Parathyroid adenoma (tissue), 2 donors: ENCODE results near the gene NDFIP2.

Experiments
- H2AFZ ChIP-seq: fragments of 300-600 bp; sonication (generic); one replicate; pipeline ENCODE4 v1.7.0; 2017; ENCODE audit warnings: antibody characterized with exemption, mild to moderate bottlenecking
- H3K27ac ChIP-seq: fragments of 300-600 bp; sonication (generic); one replicate; pipeline ENCODE4 v1.7.0; 2017
- H3K27me3 ChIP-seq: fragments of 300-600 bp; sonication (generic); one replicate; pipeline ENCODE4 v1.7.0; 2017; ENCODE audit warnings: low read length; ENCODE audit not compliant: control insufficient read depth, insufficient read depth
- H3K36me3 ChIP-seq: fragments of 300-600 bp; sonication (generic); one replicate; pipeline ENCODE4 v1.7.0; 2017; ENCODE audit warnings: low read length; ENCODE audit not compliant: control insufficient read depth, insufficient read depth
- H3K4me1 ChIP-seq: fragments of 300-600 bp; sonication (generic); one replicate; pipeline ENCODE4 v1.7.0; 2017; ENCODE audit warnings: control low read depth
- H3K4me2 ChIP-seq: fragments of 300-600 bp; sonication (generic); one replicate; pipeline ENCODE4 v1.7.0; 2017; ENCODE audit warnings: low read length
- H3K4me3 ChIP-seq: fragments of 300-600 bp; sonication (generic); one replicate; pipeline ENCODE4 v1.7.0; 2017; ENCODE audit warnings: low read depth, low read length
- H3K79me2 ChIP-seq: fragments of 300-600 bp; sonication (generic); one replicate; pipeline ENCODE4 v1.7.0; 2017; ENCODE audit warnings: control low read depth
- H3K9ac ChIP-seq: fragments of 300-600 bp; sonication (generic); one replicate; pipeline ENCODE4 v1.7.0; 2017; ENCODE audit warnings: mild to moderate bottlenecking
- H3K9me3 ChIP-seq: fragments of 300-600 bp; sonication (generic); one replicate; pipeline ENCODE4 v1.7.0; 2017; ENCODE audit warnings: low read length; ENCODE audit not compliant: control insufficient read depth
- TF ChIP-seq, protein P1 (sequence below): fragments of 300-600 bp; sonication (generic); IDR thresholded peaks from one replicate; pipeline ENCODE4 v1.7.0; 2017; ENCODE audit warnings: antibody characterized with exemption, mild to moderate bottlenecking
- donor health status: primary hyperparathyroidism.

The NDFIP2 gene

GRCh38 chr13:79451500-79451962 is 29.4 kb upstream of the NDFIP2 start:
- TF ChIP-seq, protein P1, sequence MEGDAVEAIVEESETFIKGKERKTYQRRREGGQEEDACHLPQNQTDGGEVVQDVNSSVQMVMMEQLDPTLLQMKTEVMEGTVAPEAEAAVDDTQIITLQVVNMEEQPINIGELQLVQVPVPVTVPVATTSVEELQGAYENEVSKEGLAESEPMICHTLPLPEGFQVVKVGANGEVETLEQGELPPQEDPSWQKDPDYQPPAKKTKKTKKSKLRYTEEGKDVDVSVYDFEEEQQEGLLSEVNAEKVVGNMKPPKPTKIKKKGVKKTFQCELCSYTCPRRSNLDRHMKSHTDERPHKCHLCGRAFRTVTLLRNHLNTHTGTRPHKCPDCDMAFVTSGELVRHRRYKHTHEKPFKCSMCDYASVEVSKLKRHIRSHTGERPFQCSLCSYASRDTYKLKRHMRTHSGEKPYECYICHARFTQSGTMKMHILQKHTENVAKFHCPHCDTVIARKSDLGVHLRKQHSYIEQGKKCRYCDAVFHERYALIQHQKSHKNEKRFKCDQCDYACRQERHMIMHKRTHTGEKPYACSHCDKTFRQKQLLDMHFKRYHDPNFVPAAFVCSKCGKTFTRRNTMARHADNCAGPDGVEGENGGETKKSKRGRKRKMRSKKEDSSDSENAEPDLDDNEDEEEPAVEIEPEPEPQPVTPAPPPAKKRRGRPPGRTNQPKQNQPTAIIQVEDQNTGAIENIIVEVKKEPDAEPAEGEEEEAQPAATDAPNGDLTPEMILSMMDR: no peak
- no peak overlapping the region for H3K9ac ChIP-seq
- H3K27me3 ChIP-seq: no peaks in the 10 kb centered on the region
- no peak overlapping the region for H3K4me3 ChIP-seq
- H3K27ac ChIP-seq: no peak overlapping the region
- H2AFZ ChIP-seq: no peak overlapping the region
- H3K4me1 ChIP-seq: no peaks in the 10 kb centered on the region
- H3K4me2 ChIP-seq: no peak overlapping the region
- H3K79me2 ChIP-seq: no peaks in the 10 kb centered on the region
- no peaks in the 10 kb centered on the region for H3K36me3 ChIP-seq
- H3K9me3 ChIP-seq: no peaks in the 10 kb centered on the region

- TF ChIP-seq, protein P1: no peak
- Histone ChIP-seq H3K9ac (no peak overlapping the region), H3K9me3 (no peaks in the 10 kb centered on the region), H3K36me3 (no peaks in the 10 kb centered on the region), H3K27ac (no peak overlapping the region), H3K4me1 (no peaks in the 10 kb centered on the region), H3K27me3 (no peaks in the 10 kb centered on the region), H3K4me3 (no peak overlapping the region), H3K79me2 (no peaks in the 10 kb centered on the region), H3K4me2 (no peak overlapping the region), H2AFZ (no peak overlapping the region)
Measured at GRCh38 chr13:79452239-79452913, 28.6 kb upstream of the NDFIP2 start.

DNA sequence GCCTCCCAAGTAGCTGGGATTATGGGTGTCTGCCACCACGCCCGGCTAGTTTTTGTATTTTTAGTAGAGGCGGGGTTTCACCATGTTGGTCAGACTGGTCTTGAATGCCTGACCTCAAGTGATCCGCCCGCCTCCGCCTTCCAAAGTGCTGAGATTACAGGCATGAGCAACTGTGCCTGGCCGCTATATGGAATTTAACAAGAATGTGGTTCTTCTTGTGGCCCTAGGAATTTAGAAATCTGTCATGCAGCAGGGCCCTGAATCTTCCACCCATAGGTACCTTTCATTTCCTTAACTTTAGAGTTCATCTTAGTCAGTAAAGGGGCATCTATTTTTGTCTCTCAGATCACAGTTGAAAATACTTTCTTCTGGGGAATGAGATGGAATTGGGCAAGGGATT is 25.6 kb upstream of the NDFIP2 start:
- Histone ChIP-seq H3K4me1 (no peaks in the 10 kb centered on the region), H3K4me3 (no peak overlapping the region), H3K4me2 (no peak overlapping the region), H3K79me2 (no peaks in the 10 kb centered on the region), H3K27me3 (no peaks in the 10 kb centered on the region), H3K9ac (no peak overlapping the region), H2AFZ (no peak overlapping the region), H3K36me3 (no peaks in the 10 kb centered on the region), H3K27ac (no peak overlapping the region), H3K9me3 (no peaks in the 10 kb centered on the region)
- TF ChIP-seq, protein P1: no peak

DNA sequence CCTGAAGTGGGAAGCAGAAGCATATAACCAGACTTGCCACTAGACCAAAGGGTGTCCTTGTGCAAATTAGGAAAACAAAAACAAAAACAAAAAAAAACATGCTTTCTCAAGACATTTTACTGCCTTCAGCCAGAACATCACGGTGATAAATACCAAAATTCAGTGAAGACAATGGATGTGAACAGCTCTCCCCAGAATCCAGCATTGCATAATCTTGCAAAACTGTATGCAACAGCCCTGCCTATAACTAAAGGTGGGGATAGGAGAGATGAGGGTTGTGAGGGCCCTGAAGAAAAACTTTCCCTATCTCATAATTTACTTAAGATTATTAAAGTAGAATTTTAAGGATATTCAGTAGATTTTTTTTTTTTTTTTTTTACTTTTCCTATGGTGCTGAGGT is 24.9 kb upstream of the NDFIP2 start:
- Histone ChIP-seq H3K27ac (no peak overlapping the region), H3K27me3 (no peaks in the 10 kb centered on the region), H3K79me2 (no peaks in the 10 kb centered on the region), H3K36me3 (no peaks in the 10 kb centered on the region), H2AFZ (no peak overlapping the region), H3K9me3 (no peaks in the 10 kb centered on the region), H3K4me1 (no peaks in the 10 kb centered on the region), H3K9ac (no peak overlapping the region), H3K4me2 (no peak overlapping the region), H3K4me3 (no peak overlapping the region)
- TF ChIP-seq, protein P1: no peak
